Measurements from ENCODE around the gene PAWR.
A peak's percentile ranks its signal among the peaks of the same experiment; 100 is the strongest.
"Not testable (repeated sequence)": the region's sequence is repeated elsewhere in the genome, so short reads cannot be mapped to it uniquely, and the experiment has no call there.

The PAWR gene

GRCh38 chr12:79590751-79591150 is 100.0 kb downstream of the PAWR start:
- DNase-seq (ENCODE audit: low spot score), result no peak

DNA sequence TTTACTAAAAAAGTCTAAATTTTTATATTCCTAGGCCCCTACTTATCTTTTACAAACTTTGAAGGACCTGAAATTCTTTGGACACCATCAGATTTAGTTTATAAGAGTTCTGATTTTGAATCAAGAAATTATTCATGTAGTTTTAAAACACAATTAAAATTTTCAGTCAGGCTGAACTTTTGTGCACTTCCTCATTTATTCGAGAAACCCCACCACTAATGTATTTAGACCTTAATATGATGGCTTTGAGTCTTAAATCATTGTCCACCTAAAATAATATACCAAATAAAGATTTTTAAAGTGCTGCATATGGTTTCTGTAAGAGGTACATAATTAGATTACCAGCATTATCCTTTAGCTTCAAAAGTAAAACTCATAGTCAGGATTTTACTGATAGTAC is 103.4 kb downstream of the PAWR start:
- DNase-seq (ENCODE audit: low spot score), result no peak

GRCh38 chr12:79585147-79585546 is 105.6 kb downstream of the PAWR start:
- no peak for DNase-seq (ENCODE audit: low spot score)

- no peak for DNase-seq (ENCODE audit: low spot score)
Observed at GRCh38 chr12:79573820-79574219, 116.9 kb downstream of the PAWR start.

- DNase-seq (ENCODE audit: low spot score), result no peak
Observed at GRCh38 chr12:79569679-79570078, 121.1 kb downstream of the PAWR start.

DNA sequence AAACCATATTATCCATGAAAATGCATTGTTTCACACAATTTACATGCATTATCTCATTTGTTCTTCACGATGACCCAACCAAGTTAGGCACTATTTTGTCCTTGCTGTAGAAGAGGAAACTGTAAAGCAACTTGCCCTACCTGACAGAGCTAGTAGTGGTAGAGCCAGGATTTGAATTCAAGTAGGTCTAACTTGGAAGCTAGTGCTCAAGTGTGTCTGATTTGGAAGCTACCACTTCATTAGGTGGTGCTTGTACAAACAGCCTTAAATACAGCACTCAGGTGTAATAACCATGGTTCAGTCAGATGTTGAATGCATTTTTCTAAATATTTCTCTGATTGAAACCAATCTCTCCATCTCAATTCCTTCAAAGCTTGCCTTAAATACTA is 123.6 kb downstream of the PAWR start:
- DNase-seq (ENCODE audit: low spot score), result no peak

- DNase-seq (ENCODE audit: low spot score), result no peak
Observed at GRCh38 chr12:79566452-79567174, 124.2 kb downstream of the PAWR start.

GRCh38 chr12:79564727-79565350 is 125.9 kb downstream of the PAWR start:
- not testable (repeated sequence) for DNase-seq (ENCODE audit: low spot score)

DNA sequence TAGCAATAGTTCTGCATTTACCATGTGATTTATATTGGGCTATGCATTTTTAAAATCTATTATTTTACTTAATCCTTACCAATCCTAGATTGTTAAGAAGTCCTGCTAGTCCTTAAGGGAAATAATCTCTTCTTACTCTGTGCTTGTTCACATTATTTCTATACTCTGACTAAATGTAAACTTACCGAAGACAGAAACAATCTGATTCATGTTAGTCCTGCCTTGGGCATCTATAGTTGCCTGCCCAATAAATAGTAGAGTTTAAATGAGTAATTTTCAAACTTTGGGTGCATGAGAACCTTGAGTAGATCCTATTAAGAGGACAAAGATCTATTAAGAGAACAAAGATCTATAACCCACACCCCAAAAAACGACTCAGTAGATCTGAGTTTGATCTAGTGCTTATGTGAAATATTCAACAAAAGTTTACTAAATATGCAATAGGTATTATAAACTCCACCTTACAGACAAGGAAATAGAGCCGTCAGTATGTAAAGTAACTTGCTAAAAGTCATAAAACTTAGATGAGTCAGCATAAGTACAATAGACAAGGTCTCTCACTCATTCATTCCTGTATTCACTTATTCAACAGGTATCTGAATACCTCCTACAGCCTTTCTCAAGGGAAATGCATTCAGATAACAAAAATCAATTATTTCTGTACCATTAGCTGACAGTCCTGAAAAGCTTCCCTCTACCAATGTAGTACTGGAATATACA is 127.6 kb downstream of the PAWR start:
- no peak for DNase-seq (ENCODE audit: low spot score)

GRCh38 chr12:79561401-79562132 is 129.2 kb downstream of the PAWR start:
- DNase-seq (ENCODE audit: low spot score), result no peak

DNA sequence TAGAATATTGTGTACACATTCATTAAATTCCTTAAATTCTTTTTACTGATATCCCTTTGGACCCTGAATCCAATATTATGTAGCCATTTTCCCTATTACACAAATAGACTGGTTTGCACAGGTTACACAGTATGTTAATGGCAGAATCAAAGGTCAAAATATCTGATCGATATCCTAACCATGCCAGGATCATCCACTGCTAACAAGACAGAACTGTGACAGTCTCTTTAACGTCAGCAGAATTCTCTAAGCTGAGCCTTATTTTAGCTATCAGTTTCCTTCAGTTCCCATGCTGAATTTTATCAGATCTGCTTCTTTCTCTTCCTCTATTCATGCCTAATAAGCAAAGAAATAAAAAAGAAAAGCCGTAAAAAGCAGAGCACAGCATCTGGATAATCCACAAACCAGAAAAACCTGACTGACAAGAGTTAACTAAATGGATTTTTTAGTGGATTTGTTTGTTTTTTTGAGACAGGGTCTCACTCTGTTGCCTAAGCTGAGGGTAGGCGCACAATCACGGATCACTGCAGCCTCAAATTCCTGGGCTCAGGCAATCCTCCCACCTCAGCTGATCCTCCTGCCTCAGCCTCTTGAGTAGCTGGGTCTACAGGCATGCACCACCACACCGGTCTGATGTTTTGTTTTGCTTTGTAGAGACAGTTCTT is 130.4 kb downstream of the PAWR start:
- no peak for DNase-seq (ENCODE audit: low spot score)

DNA sequence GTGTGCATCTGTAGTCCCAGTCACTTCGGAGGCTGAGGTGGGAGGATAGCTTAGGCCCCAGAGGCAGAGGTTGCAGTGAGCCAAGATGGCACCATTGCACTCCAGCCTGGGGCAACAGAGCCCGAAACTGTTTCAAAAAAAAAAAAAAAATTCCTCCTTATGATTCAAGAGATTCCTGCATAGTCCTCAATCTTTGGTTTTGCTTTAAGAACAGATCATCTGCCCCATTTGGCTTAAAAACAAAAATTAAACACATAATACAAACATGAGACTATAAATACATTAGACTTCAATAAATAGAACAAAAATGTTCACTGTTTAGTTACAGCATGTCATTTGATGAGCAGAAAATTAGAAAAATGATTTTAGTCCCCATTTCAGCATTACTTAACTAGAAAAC is 131.2 kb downstream of the PAWR start:
- no peak for DNase-seq (ENCODE audit: low spot score)

DNA sequence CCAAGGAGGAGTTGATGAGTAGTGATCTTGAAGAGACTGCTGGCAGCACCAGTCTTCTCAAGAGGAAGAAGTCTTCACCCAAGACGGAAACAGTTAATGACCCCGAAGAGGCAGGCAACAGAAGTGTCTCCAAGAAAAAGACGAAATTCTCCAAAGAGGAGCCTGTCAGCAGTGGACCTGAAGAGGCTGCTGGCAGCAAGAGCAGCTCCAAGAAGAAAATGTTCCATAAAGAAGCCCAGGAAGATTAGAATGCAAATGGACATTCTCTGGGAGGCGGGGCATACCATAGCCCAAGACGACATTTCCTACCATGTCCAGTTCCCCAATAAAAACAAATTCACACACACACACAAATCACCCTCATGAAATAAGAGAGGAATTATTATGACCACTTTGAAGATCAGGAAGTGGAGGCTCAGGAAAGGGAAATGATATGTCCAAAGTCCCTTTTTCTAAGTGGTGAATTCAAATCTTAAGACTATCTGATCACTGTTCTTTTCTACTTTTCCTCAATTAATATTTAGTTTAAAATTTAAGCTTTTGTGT is 131.8 kb downstream of the PAWR start:
- DNase-seq (ENCODE audit: low spot score), result no peak

- no peak for DNase-seq (ENCODE audit: low spot score)
Observed at GRCh38 chr12:79557690-79558315, 133.0 kb downstream of the PAWR start.

GRCh38 chr12:79555028-79555925 is 135.5 kb downstream of the PAWR start:
- peak; percentile 57 for DNase-seq (ENCODE audit: low spot score)

GRCh38 chr12:79553863-79554574 is 136.7 kb downstream of the PAWR start:
- no peak for DNase-seq (ENCODE audit: low spot score)

DNA sequence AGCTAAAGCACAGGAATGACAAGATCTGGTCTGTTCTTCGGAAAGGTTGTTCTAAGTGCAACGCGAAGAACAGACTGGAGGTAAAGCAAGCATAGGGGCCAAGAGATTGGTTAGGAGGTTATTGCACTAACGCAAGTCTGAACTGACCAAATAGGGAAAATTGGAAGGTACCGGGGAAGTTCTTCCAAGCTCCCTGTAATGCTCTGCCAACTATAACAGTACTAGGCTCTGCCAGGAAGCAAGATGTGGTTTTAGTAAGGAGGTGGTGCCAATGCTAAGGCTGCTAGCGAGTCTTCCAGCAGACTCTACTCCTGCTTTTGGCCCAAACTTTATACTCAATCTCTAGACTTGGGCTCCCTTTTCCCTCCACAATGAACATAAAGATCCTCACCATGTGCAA is 138.6 kb downstream of the PAWR start:
- no peak for DNase-seq (ENCODE audit: low spot score)

DNA sequence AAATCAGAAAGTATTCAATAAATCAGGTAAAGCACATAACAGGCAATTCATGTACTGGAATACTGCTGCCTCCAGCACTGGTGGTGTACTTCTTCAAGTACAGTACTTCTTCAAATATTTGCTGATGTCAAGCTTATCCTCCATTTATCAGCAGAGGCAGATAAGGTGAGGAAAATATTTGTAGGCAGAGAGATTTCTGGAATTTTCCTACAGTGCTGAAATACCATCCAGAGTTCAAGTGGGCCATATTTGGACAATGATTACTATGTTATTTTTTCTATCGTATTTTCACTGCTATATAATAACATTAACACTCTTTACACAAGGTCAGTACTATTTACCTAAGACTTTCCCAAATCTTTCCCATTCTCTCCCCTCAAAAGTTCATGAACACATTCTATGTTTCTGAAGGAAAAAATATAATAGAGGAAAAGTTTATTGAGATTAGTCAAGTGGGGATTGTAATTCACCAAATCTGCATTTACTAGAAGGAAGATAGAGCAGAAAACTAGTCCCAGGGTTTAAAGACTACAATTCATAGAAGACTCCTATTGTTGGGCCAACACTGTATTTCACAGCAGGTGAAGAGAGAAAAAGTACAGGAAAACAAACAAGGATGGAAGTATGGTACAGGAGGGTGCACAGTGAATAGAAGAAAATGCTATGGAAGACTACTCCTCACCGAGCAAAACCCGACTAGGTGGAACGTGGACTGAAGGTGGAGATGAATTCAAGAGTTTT is 141.1 kb downstream of the PAWR start:
- no peak for DNase-seq (ENCODE audit: low spot score)

- DNase-seq (ENCODE audit: low spot score), result no peak
Observed at GRCh38 chr12:79548610-79548924, 142.2 kb downstream of the PAWR start.

Data from RKO (cell line).